IgD-negative memory B cell (primary cell): ENCODE measurements around the gene MSLN. TPM values are rescaled to one million over a fixed set of nuclear protein-coding genes. Genes with fewer than 3 reads are reported as not detected.
"Not testable (repeated sequence)": the region's sequence is repeated elsewhere in the genome, so short reads cannot be mapped to it uniquely, and the experiment has no call there.

Experiments
- H3K27ac Mint-ChIP-seq, 3 donors: one replicate each; pipeline ENCODE4 v1.8.0; 2020 to 2022; ENCODE audit warnings: mild to moderate bottlenecking in 3 of 3, mixed read lengths in 3 of 3, moderate library complexity in 1 of 3
- H3K27me3 Mint-ChIP-seq: one replicate; pipeline ENCODE4 v1.8.0; 2021; ENCODE audit warnings: mixed read lengths
- H3K36me3 Mint-ChIP-seq: one replicate; pipeline ENCODE4 v1.8.0; 2020; ENCODE audit warnings: mild to moderate bottlenecking, mixed read lengths
- H3K4me1 Mint-ChIP-seq, 3 donors: one replicate each; pipeline ENCODE4 v1.8.0; 2020 to 2022; ENCODE audit warnings: mixed read lengths in 3 of 3, mild to moderate bottlenecking in 1 of 3
- H3K4me3 Mint-ChIP-seq, 4 donors: one replicate each; pipeline ENCODE4 v1.8.0; 2020 to 2022; ENCODE audit warnings: mild to moderate bottlenecking in 4 of 4, mixed read lengths in 4 of 4, moderate library complexity in 3 of 4
- H3K9me3 Mint-ChIP-seq, 3 donors: one replicate each; pipeline ENCODE4 v1.8.0; 2020 to 2021; ENCODE audit warnings: mixed read lengths in 3 of 3, mild to moderate bottlenecking in 1 of 3
- polyA plus RNA-seq: library from polyadenylated mRNA; unstranded; fragments of 300-500 nt; fragmentation: Illumina TruSeq; gene quantifications from one replicate; pipeline ENCODE4 v1.2.3, GENCODE V29; 2021

The MSLN gene
- not detected for polyA plus RNA-seq

DNA sequence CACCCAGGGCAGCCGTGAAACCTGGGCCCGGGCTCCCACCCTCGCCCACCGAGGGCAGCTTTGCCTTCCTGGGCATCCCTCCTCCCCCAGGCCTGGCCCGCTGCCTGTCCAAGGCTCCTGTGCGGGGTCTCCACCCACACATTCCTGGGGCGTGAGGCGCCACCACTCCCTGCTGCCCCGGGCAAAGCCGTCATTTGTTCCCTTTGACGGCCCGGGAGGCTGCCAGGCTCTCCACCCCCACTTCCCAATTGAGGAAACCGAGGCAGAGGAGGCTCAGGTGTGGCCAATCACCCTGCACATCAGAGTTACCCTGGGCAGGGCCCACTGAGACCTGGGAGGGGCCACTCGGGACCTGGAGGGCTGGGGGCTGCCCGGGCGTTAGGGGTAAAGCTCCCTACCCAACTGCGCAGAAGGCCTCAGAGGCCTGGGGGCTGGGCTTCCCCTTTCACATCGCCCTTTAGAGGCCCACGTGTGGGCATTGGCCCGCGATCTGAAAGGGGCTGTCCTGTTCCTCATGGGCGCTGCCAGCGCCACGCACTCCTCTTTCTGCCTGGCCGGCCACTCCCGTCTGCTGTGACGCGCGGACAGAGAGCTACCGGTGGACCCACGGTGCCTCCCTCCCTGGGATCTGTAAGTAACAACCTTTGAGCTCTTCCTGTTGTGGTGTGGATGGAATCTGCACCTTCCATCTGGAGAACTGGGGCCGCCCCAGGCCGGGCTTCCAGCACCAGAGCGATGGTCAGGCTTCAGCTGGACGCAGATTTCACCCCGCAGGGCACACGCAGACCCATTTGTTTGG is at the start of gene MSLN:
Gene MSLN, plus strand, starts transcription at position 190 of the 799 bp plus-strand sequence. CDS start 1,947 bp downstream, outside the sequence.
- H3K4me3 Mint-ChIP-seq, result no peak within 1 kb of the TSS
- peaks cover 0 to 2% (median 0%) of the 10 kb centered on the region in 3 donors for H3K4me1 Mint-ChIP-seq
- H3K36me3 Mint-ChIP-seq, result peaks cover 2% of the 10 kb centered on the region
- peaks cover 0 to 4% (median 3%) of the 10 kb centered on the region in 3 donors for H3K9me3 Mint-ChIP-seq
- H3K27ac Mint-ChIP-seq, result no peak within 1 kb of the TSS
- H3K27me3 Mint-ChIP-seq, result peaks cover 6% of the 10 kb centered on the region

DNA sequence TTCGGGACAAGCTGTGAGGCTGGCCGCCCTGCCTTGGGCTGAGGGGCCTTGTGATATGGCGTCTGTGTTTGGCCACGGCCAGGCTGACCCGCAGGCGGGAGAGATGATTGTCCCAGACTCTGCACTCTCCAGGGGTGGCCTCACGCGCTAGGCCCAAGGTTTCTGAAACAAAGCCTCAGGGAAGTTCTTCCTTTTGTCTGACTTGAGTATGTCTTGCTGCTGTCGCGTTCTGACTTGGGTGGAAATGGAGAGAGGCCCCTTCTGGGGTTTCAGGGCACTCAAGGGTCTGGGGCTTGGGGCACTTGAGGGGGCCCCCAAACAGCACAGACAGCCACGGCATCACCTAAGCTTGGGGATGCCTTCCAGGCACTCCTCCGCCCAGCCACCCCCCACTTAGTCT is 49.5 kb upstream of the MSLN start:
- Mint-ChIP-seq H3K4me1 (peaks cover 1 to 4% (median 3%) of the 10 kb centered on the region in 3 donors), H3K9me3 (no peaks in the 10 kb centered on the region), H3K36me3 (no peaks in the 10 kb centered on the region), H3K27ac (peak overlapping the region in 1 of 3 donors; percentile 28), H3K4me3 (peak overlapping the region in 1 of 4 donors; percentile 12), H3K27me3 (peaks cover 39% of the 10 kb centered on the region)

DNA sequence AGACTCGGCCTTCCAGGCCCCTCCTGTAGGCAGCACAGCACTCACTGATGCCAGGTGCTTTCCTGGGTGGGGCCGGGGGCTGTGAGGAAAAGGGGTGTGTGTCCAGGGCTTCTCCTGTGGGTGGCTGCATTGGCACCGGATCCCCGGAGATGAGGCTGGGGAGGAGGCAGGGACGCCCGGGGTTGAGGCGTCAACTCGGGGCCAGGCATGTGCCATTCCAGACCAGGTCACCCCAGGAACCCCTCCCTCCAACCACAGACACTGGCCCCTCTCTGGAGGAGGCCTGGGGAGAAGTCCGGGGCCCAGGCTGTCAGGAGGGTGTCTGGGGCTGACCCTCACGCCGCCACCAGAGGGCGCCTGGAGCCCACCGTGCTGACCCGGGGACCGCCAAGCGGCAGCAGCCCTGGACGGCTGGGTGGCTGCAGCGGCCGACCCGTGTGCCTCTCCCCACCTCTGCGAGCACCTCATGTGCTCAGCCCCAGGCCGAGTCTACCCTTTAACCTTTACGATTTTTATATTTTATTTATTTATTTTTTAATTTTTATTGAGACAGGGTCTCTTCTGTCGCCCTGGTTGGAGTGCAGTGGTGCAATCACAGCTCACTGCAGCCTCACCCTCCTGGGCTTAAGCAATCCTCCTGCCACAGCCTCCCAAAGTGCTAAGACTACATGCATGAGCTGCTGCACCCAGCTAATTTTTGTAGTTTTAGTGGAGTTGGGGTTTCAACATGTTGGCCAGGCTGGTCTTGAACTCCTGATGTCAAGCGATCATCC is 48.8 kb upstream of the MSLN start:
- peaks cover 39% of the 10 kb centered on the region for H3K27me3 Mint-ChIP-seq
- H3K4me3 Mint-ChIP-seq, result peak overlapping the region in 1 of 4 donors; percentile 48
- no peaks in the 10 kb centered on the region for H3K9me3 Mint-ChIP-seq
- H3K4me1 Mint-ChIP-seq, result peaks cover 0 to 4% (median 3%) of the 10 kb centered on the region in 3 donors
- H3K27ac Mint-ChIP-seq, result peak overlapping the region in 1 of 3 donors; percentile 28
- no peaks in the 10 kb centered on the region for H3K36me3 Mint-ChIP-seq

DNA sequence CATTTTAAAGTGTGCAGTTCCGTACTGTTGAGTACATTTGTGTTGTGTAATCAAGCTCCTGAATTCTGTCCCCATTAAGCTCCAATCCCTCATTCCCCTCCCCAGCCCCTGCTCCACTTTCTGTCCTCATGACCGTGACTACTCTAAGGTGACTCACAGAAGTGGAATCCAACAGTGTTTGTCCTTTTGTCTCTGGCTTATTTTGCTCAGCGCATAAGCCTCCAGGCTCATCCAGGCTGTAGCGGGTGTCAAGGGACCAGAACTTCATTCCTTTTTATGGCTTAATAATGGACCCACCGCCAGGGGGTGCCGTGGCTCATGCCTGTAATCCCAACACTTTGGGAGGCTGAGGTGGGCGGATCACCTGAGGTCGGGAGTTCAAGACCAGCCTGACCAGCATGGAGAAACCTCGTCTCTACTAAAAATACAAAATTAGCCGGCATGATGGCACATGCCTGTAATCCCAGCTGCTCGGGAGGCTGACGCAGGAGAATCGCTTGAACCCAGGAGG is 47.7 kb upstream of the MSLN start:
- H3K36me3 Mint-ChIP-seq, H3K4me1 Mint-ChIP-seq, H3K9me3 Mint-ChIP-seq: not testable (repeated sequence)
- Mint-ChIP-seq H3K27ac (peak overlapping the region in 1 of 3 donors; percentile 71), H3K4me3 (peak overlapping the region in 1 of 4 donors; percentile 85), H3K27me3 (peaks cover 35% of the 10 kb centered on the region)

DNA sequence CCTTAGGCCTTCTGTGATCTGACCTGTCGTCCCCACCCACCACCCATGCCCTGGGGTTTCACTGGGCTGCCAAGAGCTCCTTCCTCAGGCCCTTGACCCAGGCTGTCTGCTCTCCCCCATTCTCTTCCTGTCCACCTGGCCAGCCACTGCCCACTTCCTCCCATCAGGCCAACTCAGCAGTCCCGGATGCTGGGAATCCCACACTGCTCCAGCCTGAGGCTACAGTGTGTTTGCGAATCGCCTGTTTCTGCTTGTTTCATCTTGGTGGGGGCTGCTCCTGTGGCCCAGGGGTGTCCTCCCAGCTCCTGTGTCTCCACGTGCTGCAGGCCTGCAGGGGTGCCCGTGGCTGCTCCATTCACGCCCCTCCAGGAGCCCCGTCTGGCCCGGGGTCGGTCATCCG is 46.5 kb upstream of the MSLN start:
- no peaks in the 10 kb centered on the region for H3K36me3 Mint-ChIP-seq
- H3K4me1 Mint-ChIP-seq, result peaks cover under 1 to 4% (median 4%) of the 10 kb centered on the region in 3 donors
- no peaks in the 10 kb centered on the region for H3K9me3 Mint-ChIP-seq
- peak overlapping the region; percentile 4 to 83 (median 54) for H3K4me3 Mint-ChIP-seq
- peak overlapping the region; percentile 59 to 89 (median 62) for H3K27ac Mint-ChIP-seq
- peaks cover 24% of the 10 kb centered on the region for H3K27me3 Mint-ChIP-seq

DNA sequence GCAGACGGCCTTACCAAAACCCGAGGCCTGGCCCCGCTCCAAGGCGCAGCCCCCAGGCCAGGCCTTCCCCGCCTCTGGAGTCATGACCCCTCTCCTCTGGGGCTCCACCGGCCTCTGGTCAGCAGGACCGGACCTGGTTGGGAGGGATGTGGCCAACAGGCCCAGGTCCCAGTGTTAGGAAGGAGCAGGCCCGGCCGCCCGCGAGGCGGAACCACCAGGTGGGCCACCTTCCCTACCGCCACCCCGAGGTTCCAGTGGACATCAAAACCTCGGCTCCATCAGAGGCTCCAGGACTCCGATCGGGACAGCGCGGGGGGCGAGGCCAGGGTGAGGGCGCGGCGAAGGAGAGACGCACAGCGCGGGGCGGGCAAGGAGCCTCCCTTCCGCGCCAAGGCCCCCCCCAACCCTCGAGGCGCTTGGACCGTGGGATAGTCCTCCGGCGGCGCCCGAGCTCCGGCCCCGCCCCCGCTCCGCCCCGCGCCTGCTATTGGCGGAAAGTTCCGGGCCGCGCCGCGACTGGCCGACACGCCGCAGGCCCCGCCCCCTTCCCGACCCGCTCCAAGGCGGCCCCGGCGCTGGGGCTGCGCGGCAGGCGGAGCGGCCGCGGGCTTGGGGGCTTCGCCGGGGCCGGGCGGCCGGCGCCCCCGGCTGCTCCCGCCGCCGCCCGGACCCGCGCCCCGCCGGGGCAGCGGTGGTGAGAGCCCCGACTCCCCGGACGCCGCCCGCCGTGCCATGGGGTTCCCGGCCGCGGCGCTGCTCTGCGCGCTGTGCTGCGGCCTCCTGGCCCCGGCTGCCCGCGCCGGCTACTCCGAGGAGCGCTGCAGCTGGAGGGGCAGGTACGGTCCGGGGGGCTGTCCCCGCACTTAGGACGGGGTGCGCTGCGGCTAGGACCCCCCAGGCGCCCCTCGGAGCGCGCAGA is 45.7 kb upstream of the MSLN start, which contains the start of gene METRN:
Gene METRN, plus strand, starts transcription at position 561 of the 919 bp plus-strand sequence. Its CDS starts 172 bp downstream, at position 733.
- H3K36me3 Mint-ChIP-seq, result no peaks in the 10 kb centered on the region
- H3K4me1 Mint-ChIP-seq, result peaks cover 3 to 6% (median 4%) of the 10 kb centered on the region in 3 donors
- H3K9me3 Mint-ChIP-seq, result no peaks in the 10 kb centered on the region
- H3K4me3 Mint-ChIP-seq, result peak within 1 kb of the TSS; percentile 24 to 88 (median 72)
- peaks cover 20% of the 10 kb centered on the region for H3K27me3 Mint-ChIP-seq
- peak within 1 kb of the TSS; percentile 59 to 89 (median 62) for H3K27ac Mint-ChIP-seq

DNA sequence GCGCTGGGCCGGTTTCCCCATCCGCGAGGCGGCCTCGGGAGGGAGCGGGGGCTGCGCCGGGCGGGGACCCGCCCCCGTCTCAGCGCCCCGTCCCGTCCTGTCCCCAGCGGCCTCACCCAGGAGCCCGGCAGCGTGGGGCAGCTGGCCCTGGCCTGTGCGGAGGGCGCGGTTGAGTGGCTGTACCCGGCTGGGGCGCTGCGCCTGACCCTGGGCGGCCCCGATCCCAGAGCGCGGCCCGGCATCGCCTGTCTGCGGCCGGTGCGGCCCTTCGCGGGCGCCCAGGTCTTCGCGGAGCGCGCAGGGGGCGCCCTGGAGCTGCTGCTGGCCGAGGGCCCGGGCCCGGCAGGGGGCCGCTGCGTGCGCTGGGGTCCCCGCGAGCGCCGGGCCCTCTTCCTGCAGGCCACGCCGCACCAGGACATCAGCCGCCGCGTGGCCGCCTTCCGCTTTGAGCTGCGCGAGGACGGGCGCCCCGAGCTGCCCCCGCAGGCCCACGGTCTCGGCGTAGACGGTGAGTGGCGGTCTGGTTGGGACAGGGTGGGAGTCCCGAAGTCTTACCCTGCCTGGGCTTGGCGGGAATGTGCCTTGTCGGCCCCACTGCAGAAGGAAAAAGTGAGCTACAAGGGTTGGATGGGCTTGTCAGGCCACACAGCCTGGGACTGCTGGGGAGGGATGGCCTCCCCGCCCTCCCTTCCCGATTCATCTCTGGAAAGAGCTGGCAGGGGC is 44.9 kb upstream of the MSLN start:
- peak overlapping the region in 1 of 3 donors; percentile 39 for H3K27ac Mint-ChIP-seq
- H3K36me3 Mint-ChIP-seq, result no peaks in the 10 kb centered on the region
- peak overlapping the region; percentile 24 to 88 (median 72) for H3K4me3 Mint-ChIP-seq
- peaks cover 20% of the 10 kb centered on the region for H3K27me3 Mint-ChIP-seq
- no peaks in the 10 kb centered on the region for H3K9me3 Mint-ChIP-seq
- peaks cover 8 to 10% (median 10%) of the 10 kb centered on the region in 3 donors for H3K4me1 Mint-ChIP-seq

DNA sequence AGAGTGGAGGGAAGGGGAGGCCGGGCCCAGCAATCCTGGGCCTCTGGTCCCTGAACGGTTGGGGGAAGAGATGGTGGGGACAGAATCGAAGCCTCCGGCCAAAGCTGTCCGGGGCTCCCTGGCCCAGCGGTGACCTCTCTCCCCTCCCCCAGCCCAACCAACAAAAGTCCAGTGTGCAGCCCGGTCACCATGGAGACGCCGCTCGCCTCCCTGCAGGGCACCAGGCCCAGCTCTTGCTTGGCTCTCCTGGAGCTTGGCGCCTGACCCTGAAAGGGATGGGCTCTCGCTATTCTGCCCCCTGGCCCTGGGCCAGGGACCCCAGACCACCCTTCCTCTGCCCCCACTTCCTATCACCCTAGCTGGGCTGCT is 44.4 kb upstream of the MSLN start:
- H3K27ac Mint-ChIP-seq, result peak overlapping the region in 1 of 3 donors; percentile 39
- no peaks in the 10 kb centered on the region for H3K36me3 Mint-ChIP-seq

DNA sequence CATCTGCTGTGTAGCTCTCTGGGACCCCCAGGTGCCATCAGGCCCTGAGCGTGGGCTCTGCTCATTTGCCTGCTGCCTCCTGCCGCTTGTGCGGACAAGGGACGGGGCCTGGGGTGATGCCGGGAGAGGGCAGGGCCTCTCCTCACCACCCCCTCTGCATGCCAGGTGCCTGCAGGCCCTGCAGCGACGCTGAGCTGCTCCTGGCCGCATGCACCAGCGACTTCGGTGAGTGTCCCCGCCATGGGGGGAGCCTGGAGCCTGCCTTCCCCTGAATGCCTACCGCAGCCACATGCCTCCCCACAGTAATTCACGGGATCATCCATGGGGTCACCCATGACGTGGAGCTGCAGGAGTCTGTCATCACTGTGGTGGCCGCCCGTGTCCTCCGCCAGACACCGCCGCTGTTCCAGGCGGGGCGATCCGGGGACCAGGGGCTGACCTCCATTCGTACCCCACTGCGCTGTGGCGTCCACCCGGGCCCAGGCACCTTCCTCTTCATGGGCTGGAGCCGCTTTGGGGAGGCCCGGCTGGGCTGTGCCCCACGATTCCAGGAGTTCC is 43.7 kb upstream of the MSLN start:
- H3K9me3 Mint-ChIP-seq, result no peaks in the 10 kb centered on the region
- H3K4me1 Mint-ChIP-seq, result peaks cover 8 to 10% (median 8%) of the 10 kb centered on the region in 3 donors
- peaks cover 20% of the 10 kb centered on the region for H3K27me3 Mint-ChIP-seq
- no peaks in the 10 kb centered on the region for H3K36me3 Mint-ChIP-seq
- H3K4me3 Mint-ChIP-seq, result peak overlapping the region in 1 of 4 donors; percentile 24
- no peak overlapping the region for H3K27ac Mint-ChIP-seq

More for the DNA sequence above, 44.4 kb upstream of the MSLN start:
- Mint-ChIP-seq H3K27me3 (peaks cover 20% of the 10 kb centered on the region), H3K9me3 (no peaks in the 10 kb centered on the region), H3K4me3 (peak overlapping the region; percentile 24 to 88 (median 48)), H3K4me1 (peaks cover 8 to 10% (median 8%) of the 10 kb centered on the region in 3 donors)

DNA sequence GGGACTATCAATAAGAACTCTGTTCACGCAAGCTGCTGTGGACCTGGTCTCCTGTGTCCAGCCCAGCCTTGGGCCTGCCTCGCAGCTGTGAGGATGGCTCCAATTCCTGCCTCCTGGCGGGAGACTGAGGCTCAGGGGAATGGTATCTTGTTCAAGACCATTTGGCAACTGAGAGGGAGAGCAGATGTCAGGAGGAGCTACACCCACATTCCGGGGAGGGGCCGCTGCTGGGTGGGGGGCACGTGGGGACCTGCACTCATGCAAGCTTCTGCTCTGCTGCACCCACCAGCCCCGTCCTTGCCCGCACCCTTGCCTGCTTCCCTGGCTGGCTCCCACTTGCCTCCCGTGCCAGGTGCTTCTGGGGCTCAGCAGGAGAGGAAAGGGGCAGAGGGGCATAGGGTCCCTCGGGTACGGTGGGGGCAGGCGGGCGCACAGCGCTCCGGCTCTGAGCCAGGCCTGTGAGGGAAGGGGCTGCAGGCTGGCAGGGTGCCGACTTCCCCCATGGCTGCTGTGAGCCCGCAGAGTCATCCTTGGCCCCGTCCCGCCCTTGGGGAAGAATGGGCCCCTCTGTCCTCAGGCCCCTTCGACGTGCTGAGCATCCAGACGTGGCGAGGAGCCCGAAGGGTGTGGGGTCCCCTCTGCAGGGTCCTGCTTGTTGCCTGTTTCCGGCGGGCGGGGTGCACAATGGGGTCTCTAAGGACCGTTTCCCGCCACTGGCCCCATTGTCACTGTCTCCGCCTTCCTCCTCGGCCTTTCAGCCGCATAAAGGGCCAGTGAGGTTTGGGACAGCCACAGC is 42.9 kb upstream of the MSLN start:
- H3K9me3 Mint-ChIP-seq, result no peaks in the 10 kb centered on the region
- H3K36me3 Mint-ChIP-seq, result no peaks in the 10 kb centered on the region
- H3K4me3 Mint-ChIP-seq, result no peak overlapping the region
- H3K4me1 Mint-ChIP-seq, result peaks cover 8 to 9% (median 8%) of the 10 kb centered on the region in 3 donors
- H3K27ac Mint-ChIP-seq, result no peak overlapping the region
- H3K27me3 Mint-ChIP-seq, result peaks cover 19% of the 10 kb centered on the region

DNA sequence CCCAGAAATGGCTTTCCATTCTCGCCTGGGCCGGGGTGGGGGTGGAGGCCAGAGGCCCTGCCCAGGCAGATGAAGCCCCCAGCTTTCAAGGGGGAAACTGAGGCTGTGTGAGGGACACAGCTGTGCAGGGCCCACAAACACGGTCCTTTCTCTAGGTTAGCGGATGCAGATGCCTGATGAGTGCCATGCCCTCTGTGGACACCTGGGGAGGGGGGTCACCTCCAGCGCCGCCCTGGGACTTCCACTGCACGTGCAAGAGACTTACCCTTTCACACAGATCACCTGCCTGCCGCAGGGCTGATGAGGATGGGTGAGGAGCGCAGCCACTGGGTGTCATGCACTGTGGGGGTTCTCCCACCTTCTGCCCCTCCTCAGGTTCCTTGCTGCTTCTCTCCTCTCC is 42.1 kb upstream of the MSLN start:
- no peak overlapping the region for H3K27ac Mint-ChIP-seq
- no peaks in the 10 kb centered on the region for H3K36me3 Mint-ChIP-seq
- H3K4me1 Mint-ChIP-seq, result peaks cover 6 to 8% (median 8%) of the 10 kb centered on the region in 3 donors
- H3K4me3 Mint-ChIP-seq, result peak overlapping the region in 2 of 4 donors; percentile 33 to 87
- H3K9me3 Mint-ChIP-seq, result no peaks in the 10 kb centered on the region
- peaks cover 16% of the 10 kb centered on the region for H3K27me3 Mint-ChIP-seq

DNA sequence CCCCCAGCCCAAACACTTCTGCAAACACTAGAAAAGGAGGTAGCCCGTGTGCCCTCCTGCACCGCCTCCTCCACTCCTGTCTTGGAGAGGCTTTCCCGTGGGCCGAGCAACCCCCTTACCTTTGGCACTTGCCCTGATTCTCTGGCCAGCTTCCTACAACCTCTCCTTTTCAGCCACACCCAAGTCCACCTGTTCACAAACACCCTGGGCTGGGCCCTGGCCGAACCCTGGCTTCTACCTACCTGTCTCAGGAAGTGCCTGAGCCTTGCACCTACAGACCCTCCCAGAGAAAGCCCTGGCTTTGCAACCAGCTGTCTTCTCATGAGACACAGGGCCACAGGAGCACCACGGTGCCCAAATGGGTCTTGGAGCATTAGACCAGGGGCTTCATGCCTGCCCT is 41.6 kb upstream of the MSLN start:
- peak overlapping the region in 3 of 4 donors; percentile 61 to 87 (median 72) for H3K4me3 Mint-ChIP-seq
- H3K4me1 Mint-ChIP-seq, result peaks cover 6 to 8% (median 8%) of the 10 kb centered on the region in 3 donors
- no peaks in the 10 kb centered on the region for H3K36me3 Mint-ChIP-seq
- peaks cover 12% of the 10 kb centered on the region for H3K27me3 Mint-ChIP-seq
- H3K9me3 Mint-ChIP-seq, result no peaks in the 10 kb centered on the region
- H3K27ac Mint-ChIP-seq, result peak overlapping the region in 2 of 3 donors; percentile 87 to 95
